HepG2 (cell line): ENCODE measurements around the gene AK2.

ENCODE experiments used
- MEF2D ChIP-seq: sonication (generic); formaldehyde crosslinking; IDR thresholded peaks from 2 replicates; pipeline ENCODE4 v1.5.1; 2020; ENCODE audit warnings: mild to moderate bottlenecking, missing genetic modification reagents
- RBAK ChIP-seq: sonication (generic); formaldehyde crosslinking; IDR thresholded peaks from 2 replicates; pipeline ENCODE4 v1.5.1; 2020; ENCODE audit warnings: mild to moderate bottlenecking, missing genetic modification reagents
- TMF1 ChIP-seq: sonication (generic); formaldehyde crosslinking; IDR thresholded peaks from 2 replicates; pipeline ENCODE4 v1.8.1; 2022; ENCODE audit warnings: low read depth, missing genetic modification reagents
- ZBTB21 ChIP-seq: sonication (generic); formaldehyde crosslinking; IDR thresholded peaks from 2 replicates; pipeline ENCODE4 v1.4.0; 2020; ENCODE audit warnings: missing genetic modification reagents
- TF ChIP-seq, protein P1 (sequence below): sonication (generic); formaldehyde crosslinking; IDR thresholded peaks from 2 replicates; pipeline ENCODE4 v1.4.0; 2020; ENCODE audit warnings: mild to moderate bottlenecking, missing genetic modification reagents

GRCh38 chr1:33005838-33006421 lies 30.8 kb downstream of the AK2 start:
- TF ChIP-seq RBAK (CRISPR knock-in tag) (no peak), ZBTB21 (CRISPR knock-in tag) (no peak), TMF1 (CRISPR knock-in tag) (no peak), MEF2D (CRISPR knock-in tag) (no peak)
- TF ChIP-seq, protein P1, sequence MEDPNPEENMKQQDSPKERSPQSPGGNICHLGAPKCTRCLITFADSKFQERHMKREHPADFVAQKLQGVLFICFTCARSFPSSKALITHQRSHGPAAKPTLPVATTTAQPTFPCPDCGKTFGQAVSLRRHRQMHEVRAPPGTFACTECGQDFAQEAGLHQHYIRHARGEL (CRISPR knock-in tag), result no peak
